ENCODE measurements around the gene GPR156.
"Not testable (repeated sequence)": the region's sequence is repeated elsewhere in the genome, so short reads cannot be mapped to it uniquely, and the experiment has no call there.

GPR156 gene

GRCh38 chr3:120157113-120157512, 127.9 kb downstream of the GPR156 start:
- DNase-seq, result no peak

DNA sequence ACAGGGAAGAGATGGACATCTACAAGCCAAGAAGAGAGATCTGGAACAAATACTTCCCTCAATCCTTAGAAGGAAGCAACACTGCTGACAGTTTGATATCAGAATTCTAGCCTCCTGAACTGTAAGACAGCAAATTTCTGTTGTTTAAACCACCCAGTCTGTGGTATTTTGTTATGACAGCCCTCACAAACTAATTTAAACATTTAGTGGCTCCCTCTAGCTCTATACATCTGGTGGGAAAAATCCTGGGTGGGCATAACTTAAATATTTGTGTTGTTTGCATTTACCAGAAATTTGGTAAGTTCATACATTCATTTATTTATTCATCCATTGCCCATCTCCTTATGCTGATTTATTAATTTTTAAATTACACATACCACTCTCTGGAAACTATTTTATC, 128.3 kb downstream of the GPR156 start:
- DNase-seq, result no peak

DNA sequence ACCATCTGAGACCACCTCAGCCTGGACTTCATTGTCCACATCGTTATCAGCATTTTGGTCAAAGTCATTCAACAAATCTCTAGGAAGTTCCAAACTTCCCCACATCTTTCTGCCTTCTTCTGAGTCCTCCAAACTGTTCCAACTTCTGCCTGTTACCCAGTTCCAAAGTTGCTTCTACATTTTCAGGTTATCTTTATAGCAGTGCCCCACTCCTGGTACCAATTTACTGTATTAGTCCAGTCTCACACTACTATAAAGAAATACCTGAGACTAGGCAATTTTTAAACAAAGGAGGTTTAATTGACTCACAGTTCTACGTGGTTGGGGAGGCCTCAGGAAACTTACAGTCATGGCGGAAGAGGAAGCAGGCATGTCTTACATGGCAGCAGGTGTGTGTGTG, 129.3 kb downstream of the GPR156 start:
- DNase-seq, result not testable (repeated sequence)

DNA sequence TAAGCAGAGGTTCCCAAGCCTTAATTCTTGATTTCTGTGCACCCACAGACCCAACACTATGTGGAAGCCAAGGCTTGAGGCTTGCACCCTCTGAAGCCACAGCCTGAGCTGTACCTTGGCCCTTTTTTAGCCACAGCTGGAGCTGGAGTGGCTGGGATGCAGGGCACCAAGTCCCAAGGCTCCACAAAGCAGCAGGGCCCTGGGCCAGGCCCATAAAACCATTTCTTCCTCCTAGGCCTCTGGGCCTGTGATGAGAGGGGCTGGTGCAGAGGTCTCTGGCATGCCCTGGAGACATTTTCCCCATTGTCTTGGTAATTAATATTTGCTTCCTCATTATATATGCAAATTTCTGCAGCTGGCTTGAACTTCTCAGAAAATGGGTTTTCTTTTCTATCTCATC, 129.9 kb downstream of the GPR156 start:
- no peak for DNase-seq

- DNase-seq, result no peak
Observed at GRCh38 chr3:120153294-120153693, 131.7 kb downstream of the GPR156 start.

GRCh38 chr3:120151791-120152190, 133.2 kb downstream of the GPR156 start:
- no peak for DNase-seq

- DNase-seq, result no peak
Observed at GRCh38 chr3:120148187-120148949, 136.7 kb downstream of the GPR156 start.

GRCh38 chr3:120147072-120147871, 137.8 kb downstream of the GPR156 start:
- peak; percentile 74 for DNase-seq

DNA sequence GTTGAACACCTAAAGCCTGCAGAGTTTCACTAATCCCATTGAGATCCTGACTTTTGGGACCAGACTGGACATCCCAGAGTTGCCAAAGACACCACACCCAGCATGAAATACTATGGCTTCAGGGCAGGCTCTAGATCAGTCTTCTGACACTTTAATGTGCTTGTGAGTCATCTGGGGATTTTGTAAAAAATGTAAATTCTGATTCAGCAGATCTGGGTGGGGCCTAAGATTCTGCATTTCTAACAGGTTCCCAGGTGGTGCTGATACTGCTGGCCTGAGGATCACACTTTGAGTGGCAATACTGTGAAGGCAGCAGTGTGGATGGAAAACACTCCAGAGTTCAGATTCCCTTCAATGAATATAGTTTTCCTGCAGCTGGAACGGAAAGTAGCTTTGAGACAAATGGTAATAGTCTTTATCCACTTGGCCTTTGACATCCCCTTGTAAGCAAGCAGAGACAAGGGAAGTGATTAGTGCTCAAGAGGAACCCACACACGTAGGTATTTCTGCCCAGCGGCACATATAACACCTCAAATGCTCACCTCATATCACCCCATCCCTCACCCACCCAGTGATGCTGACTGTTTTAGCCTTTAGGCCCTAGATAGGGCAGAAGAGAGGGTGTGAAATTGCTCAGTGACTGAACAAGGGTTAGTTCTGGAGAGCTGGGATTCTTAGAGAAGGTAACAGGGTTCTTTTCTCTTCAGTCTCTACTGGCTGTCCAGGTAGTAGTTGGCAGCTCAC, 139.3 kb downstream of the GPR156 start:
- DNase-seq, result no peak

- DNase-seq, result no peak
Observed at GRCh38 chr3:120144267-120144666, 140.8 kb downstream of the GPR156 start.

GRCh38 chr3:120143676-120144075, 141.3 kb downstream of the GPR156 start:
- DNase-seq, result no peak

GRCh38 chr3:120142236-120142635, 142.8 kb downstream of the GPR156 start:
- no peak for DNase-seq

DNA sequence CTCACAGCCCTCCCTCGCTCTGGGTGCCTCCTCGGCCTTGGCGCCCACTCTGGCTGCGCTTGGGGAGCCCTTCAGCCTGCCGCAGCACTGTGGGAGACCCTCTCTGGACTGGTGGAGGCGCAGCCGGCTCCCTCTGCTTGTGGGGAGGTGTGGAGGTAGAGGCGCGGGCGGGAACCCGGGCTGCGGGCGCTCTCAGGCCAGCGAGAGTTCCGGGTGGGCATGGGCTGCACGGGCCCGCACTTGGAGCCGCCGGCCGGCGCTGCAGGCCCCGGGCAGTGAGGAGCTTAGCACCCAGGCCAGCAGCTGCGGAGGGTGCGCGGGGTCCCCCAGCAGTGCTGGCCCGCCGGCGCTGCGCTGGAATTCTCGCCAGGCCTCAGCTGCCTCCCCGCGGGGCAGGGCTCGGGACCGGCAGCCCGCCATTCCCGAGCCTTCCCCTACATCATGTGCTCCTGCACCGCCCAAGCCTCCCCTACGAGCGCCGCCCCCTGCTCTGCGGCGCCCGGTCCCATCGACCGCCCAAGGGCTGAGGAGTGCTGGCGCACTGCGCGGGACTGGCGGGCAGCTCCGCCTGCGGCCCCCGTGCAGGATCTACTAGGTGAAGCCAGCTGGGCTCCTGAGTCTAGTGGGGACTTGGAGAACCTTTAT, 144.8 kb downstream of the GPR156 start:
- no peak for DNase-seq

DNA sequence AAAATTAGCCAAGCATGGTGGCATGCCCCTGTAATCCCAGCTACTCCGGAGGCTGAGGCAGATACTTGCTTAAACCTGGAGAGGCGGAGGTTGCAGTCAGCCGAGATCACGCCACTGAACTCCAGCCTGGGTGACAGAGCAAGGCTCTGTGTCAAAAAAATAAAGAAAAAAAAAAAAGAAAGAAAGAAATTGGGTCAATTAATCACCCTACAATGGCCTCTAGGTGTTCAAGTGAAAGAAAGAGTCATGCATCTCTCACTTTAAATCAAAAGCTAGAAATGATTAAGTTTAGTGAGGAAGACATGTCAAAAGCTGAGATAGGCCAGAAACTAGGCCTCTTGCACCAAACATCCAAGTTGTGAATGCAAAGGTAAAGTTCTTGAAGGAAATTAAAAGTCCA, 145.9 kb downstream of the GPR156 start:
- no peak for DNase-seq

DNA sequence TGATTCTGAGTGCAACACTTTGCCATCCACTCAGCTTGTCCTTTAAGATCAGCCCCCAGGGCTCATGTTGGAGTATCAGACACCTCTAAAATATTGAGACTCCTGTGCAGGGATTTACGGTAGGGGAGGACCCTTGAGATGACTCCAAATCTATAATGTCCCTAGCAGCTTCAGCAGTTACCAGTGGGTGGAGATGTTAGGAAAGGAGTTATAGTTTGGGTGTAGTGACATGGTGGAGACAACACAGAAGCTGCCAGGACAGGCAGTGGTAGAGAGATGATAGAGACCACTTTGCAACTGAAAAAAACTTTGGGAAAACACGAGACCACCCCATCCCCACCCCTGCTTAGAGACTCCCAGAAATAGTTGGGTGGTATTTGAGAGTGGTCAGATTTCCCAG, 147.5 kb downstream of the GPR156 start:
- no peak for DNase-seq

DNA sequence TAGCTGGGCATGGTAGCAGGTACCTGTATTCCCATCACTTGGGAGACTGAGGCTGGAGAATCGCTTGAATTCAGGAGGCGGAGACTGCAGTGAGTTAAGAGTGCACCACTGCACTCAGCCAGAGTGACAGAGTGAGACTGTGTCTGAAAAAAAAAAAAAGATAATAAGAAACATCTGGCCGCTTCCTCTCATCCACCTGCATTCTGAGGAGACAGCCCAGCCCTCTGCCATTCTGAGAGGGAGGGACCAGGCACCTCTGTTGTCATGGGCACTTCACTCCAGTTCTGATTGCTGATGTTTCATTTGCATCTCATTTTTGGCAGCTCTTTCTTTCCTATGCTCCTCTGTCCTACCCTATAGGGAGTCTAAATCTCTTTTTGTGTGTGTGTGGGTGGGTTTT, 154.4 kb downstream of the GPR156 start:
- no peak for DNase-seq

GRCh38 chr3:120129718-120130513, 155.1 kb downstream of the GPR156 start:
- DNase-seq, result no peak

- DNase-seq, result no peak
Observed at GRCh38 chr3:120129051-120129450, 156.0 kb downstream of the GPR156 start.

- no peak for DNase-seq
Observed at GRCh38 chr3:120125992-120126391, 159.0 kb downstream of the GPR156 start.

DNA sequence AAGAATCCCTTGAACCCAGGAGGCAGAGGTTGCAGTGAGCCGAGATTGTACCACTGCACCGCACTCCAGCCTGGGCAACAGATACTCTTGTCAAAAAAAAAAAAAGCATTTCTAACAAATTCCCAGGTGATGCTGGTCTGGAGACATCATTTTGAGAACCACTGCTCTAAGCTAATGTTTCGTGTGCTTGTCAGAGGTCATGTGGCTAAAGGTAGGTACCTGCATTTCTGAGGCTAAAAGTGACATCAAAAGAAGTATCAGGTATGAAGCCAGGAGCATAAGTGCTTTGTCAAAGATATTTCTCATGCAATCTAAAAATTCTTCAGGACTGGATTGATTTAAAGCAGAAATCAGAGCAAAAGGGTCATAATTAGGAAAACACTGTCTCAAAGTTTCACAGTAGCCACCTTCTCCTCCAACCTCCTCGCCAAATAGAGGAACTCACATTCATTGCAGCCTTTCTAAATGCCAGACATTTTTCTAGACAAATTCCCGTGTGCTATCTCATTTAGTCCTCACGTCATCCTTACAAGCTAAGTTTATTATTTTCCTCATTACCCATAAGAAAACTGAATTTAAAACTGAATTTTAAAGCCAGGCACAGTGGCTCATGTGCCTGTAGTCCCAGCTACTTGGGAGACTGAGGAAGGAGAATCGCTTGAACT, 165.0 kb downstream of the GPR156 start:
- DNase-seq, result no peak

Data from NCI-H748 treated with DMSO at 0.1 percent for 48 hours (cell line).